ENCODE results near the gene MRPL11.

Gene MRPL11

DNA sequence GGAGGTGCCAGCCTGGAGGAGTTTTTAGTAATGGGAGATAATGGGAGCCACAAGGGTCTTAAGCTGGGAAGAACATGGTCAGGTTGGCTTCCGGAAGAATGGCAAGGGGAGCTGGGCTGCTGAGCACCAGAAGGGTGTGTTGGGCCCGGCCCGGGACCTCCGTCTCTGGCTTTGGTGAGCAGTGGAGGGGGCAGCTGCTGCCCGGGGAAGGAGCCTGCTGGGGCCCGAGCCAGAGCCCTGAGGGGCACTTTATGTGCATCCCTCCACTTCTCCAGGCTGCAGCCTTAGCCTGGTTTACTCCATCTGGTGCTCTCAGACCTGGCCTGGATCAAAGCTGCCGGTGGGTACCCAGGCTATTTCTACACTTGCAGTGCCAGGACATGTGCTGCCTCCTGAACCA, 26.5 kb downstream of the MRPL11 start:
- Histone ChIP-seq H3K9ac (ENCODE audit: low read depth, low read length, poor library complexity, severe bottlenecking) (no peak overlapping the region), H3K9me3 (ENCODE audit: insufficient read depth, low read depth, low read length) (no peaks in the 10 kb centered on the region), H3K36me3 (ENCODE audit: insufficient read depth, low read length) (no peaks in the 10 kb centered on the region), H3K9me2 (replicated peaks; ENCODE audit: low read depth, low read length) (no peaks in the 10 kb centered on the region), H2AFZ (ENCODE audit: low read length) (no peak overlapping the region), H3K4me3 (ENCODE audit: low read length, poor library complexity, severe bottlenecking) (peak overlapping the region; percentile 38), H4K20me1 (ENCODE audit: insufficient read depth, low read length, poor library complexity, severe bottlenecking) (no peaks in the 10 kb centered on the region), H3K4me2 (ENCODE audit: low read depth, low read length, poor library complexity, severe bottlenecking) (peak overlapping the region; percentile 92), H3K4me1 (ENCODE audit: insufficient read depth, low read length, poor library complexity, severe bottlenecking) (peaks cover 21% of the 10 kb centered on the region), H3K79me2 (ENCODE audit: insufficient read depth, low read length) (peaks cover 13% of the 10 kb centered on the region; the same call in 1 of the 2 replicates), H3K27me3 (ENCODE audit: insufficient read depth, low read length, poor library complexity, severe bottlenecking) (no peaks in the 10 kb centered on the region), H3F3A (ENCODE audit: low read depth) (no peaks in the 10 kb centered on the region)
- TF ChIP-seq EZH2phosphoT487 (IDR thresholded peaks at IDR 0.05; ENCODE audit: borderline replicate concordance): no peak
- TF ChIP-seq, protein P1, sequence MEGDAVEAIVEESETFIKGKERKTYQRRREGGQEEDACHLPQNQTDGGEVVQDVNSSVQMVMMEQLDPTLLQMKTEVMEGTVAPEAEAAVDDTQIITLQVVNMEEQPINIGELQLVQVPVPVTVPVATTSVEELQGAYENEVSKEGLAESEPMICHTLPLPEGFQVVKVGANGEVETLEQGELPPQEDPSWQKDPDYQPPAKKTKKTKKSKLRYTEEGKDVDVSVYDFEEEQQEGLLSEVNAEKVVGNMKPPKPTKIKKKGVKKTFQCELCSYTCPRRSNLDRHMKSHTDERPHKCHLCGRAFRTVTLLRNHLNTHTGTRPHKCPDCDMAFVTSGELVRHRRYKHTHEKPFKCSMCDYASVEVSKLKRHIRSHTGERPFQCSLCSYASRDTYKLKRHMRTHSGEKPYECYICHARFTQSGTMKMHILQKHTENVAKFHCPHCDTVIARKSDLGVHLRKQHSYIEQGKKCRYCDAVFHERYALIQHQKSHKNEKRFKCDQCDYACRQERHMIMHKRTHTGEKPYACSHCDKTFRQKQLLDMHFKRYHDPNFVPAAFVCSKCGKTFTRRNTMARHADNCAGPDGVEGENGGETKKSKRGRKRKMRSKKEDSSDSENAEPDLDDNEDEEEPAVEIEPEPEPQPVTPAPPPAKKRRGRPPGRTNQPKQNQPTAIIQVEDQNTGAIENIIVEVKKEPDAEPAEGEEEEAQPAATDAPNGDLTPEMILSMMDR (conservative IDR thresholded peaks at IDR 0.05; ENCODE audit: low read length): no peak

DNA sequence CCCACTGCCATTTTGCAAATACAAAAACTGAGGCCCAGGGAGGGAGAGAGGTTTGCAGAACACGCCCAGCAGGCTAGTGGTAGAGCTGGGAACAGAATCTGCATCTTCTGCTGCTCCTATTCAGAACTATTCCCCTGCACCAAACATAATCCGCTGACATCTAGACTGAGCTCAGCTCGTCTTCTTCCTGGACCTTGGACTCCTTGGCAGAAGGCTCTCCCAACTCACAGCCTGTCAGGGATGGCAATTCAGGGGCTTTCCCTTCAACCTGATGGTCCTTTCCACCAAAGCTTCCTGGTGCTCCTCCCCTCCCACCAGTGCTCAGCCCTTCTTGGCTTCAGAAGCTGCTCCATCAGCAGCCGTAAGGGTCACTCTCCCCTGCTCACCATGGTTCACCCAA, 27.3 kb downstream of the MRPL11 start:
- Histone ChIP-seq H3K4me3 (ENCODE audit: low read length, poor library complexity, severe bottlenecking) (peak overlapping the region; percentile 38), H4K20me1 (ENCODE audit: insufficient read depth, low read length, poor library complexity, severe bottlenecking) (no peaks in the 10 kb centered on the region), H3K4me1 (ENCODE audit: insufficient read depth, low read length, poor library complexity, severe bottlenecking) (peaks cover 21% of the 10 kb centered on the region), H3K79me2 (ENCODE audit: insufficient read depth, low read length) (peaks cover 13% of the 10 kb centered on the region; the same call in 1 of the 2 replicates), H3K4me2 (ENCODE audit: low read depth, low read length, poor library complexity, severe bottlenecking) (peak overlapping the region; percentile 92), H3K27me3 (ENCODE audit: insufficient read depth, low read length, poor library complexity, severe bottlenecking) (no peaks in the 10 kb centered on the region), H3K9me3 (ENCODE audit: insufficient read depth, low read depth, low read length) (no peaks in the 10 kb centered on the region), H3K9ac (ENCODE audit: low read depth, low read length, poor library complexity, severe bottlenecking) (peak overlapping the region; percentile 6), H2AFZ (ENCODE audit: low read length) (no peak overlapping the region), H3F3A (ENCODE audit: low read depth) (no peaks in the 10 kb centered on the region), H3K36me3 (ENCODE audit: insufficient read depth, low read length) (no peaks in the 10 kb centered on the region), H3K9me2 (replicated peaks; ENCODE audit: low read depth, low read length) (no peaks in the 10 kb centered on the region)
- TF ChIP-seq, protein P1 (conservative IDR thresholded peaks at IDR 0.05; ENCODE audit: low read length): no peak
- TF ChIP-seq EZH2phosphoT487 (IDR thresholded peaks at IDR 0.05; ENCODE audit: borderline replicate concordance): no peak

DNA sequence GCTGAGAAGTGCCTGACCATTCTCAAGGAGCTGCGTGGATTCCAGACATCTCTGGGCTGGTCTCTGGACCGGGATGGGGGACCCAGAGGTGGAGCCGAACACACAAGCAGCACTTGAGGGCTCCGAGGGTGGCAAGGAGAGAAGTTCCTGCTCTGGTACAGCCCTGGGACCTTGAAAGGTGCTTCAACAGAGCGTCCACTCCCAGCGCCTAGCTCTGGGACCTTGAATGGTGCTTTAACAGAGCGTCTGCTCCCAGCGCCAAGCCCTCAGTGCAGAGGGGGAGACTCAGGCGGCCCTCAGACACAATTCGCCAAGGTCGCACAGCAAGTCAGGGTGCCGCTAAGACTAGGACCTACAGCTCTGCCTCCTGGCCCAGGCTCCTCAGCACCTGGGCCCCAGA, 28.5 kb downstream of the MRPL11 start:
- no peak overlapping the region for H2AFZ ChIP-seq (ENCODE audit: low read length)
- no peaks in the 10 kb centered on the region for H3K9me3 ChIP-seq (ENCODE audit: insufficient read depth, low read depth, low read length)
- TF ChIP-seq, protein P1 (conservative IDR thresholded peaks at IDR 0.05; ENCODE audit: low read length): no peak
- no peak for TF ChIP-seq EZH2phosphoT487 (IDR thresholded peaks at IDR 0.05; ENCODE audit: borderline replicate concordance)
- peak overlapping the region; percentile 92 for H3K4me2 ChIP-seq (ENCODE audit: low read depth, low read length, poor library complexity, severe bottlenecking)
- H3K4me1 ChIP-seq (ENCODE audit: insufficient read depth, low read length, poor library complexity, severe bottlenecking): peaks cover 21% of the 10 kb centered on the region
- peak overlapping the region; percentile 72 for H3K4me3 ChIP-seq (ENCODE audit: low read length, poor library complexity, severe bottlenecking)
- H3F3A ChIP-seq (ENCODE audit: low read depth): no peaks in the 10 kb centered on the region
- no peaks in the 10 kb centered on the region for H3K9me2 ChIP-seq (replicated peaks; ENCODE audit: low read depth, low read length)
- H3K27me3 ChIP-seq (ENCODE audit: insufficient read depth, low read length, poor library complexity, severe bottlenecking): no peaks in the 10 kb centered on the region
- H3K9ac ChIP-seq (ENCODE audit: low read depth, low read length, poor library complexity, severe bottlenecking): peak overlapping the region; percentile 76
- no peaks in the 10 kb centered on the region for H4K20me1 ChIP-seq (ENCODE audit: insufficient read depth, low read length, poor library complexity, severe bottlenecking)
- H3K36me3 ChIP-seq (ENCODE audit: insufficient read depth, low read length): no peaks in the 10 kb centered on the region
- H3K79me2 ChIP-seq (ENCODE audit: insufficient read depth, low read length): peaks cover 13% of the 10 kb centered on the region; the same call in 1 of the 2 replicates
